Neuron (in vitro differentiated cells): ENCODE results near the gene NXPH4.
A peak's percentile ranks its signal among the peaks of the same experiment; 100 is the strongest.

Source experiments
- H2AFZ ChIP-seq: one replicate; pipeline ENCODE4 v1.6.1; 2013; ENCODE audit warnings: low read depth, mild to moderate bottlenecking, inconsistent platforms, low read length, moderate library complexity
- H3K27me3 ChIP-seq: one replicate; pipeline ENCODE4 v1.6.1; 2013; ENCODE audit warnings: low read length; ENCODE audit not compliant: insufficient read depth
- H3K36me3 ChIP-seq: one replicate; pipeline ENCODE4 v1.6.1; 2013; ENCODE audit warnings: low read length; ENCODE audit not compliant: insufficient read depth
- H3K4me1 ChIP-seq: one replicate; pipeline ENCODE4 v1.6.1; 2013; ENCODE audit warnings: low read length; ENCODE audit not compliant: insufficient read depth
- H3K4me3 ChIP-seq: 2 replicates; pipeline ENCODE4 v1.5.1; 2013; ENCODE audit warnings: mild to moderate bottlenecking, low read length, moderate library complexity
- H3K9me3 ChIP-seq: one replicate; pipeline ENCODE4 v1.6.1; 2013; ENCODE audit warnings: low read length

The NXPH4 gene

DNA sequence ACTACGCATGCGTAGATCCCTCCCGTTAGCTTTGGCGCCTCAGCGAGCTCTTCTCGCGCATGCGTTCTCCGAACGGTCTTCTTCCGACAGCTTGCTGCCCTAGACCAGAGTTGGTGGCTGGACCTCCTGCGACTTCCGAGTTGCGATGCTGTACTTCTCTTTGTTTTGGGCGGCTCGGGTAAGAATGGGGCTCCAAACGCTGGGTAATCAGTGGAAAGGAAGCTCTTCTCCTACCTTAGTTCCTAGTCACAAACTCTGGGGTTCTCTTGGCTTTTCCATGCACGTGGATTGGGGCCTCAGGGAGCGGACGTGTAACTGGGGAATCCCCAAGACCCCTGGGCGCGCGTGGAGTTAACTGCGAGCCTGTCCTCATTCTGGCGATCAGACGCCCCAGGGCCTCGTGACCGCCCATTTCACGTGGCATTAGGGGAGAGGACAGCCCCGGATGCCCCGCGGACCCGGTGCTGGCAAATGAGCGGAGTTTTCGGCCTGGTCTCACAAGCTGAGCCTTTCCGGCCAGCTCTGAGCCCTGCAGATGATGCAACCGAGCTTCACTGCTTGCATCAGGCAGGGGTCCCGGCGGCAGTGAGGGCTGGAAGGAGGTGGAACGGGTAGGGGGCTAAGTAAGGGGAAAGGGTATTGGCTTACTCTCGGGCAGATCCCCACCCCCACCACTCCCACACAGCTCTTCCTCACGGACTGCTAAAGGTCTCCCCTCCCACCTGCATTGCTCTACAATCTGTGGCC, 13.2 kb downstream of the NXPH4 start, which contains the start of gene SHMT2:
SHMT2 (plus strand) TSS at position 78 of the 747 bp plus-strand sequence; CDS start at position 146, 68 bp downstream.
- Histone ChIP-seq H3K36me3 (peaks cover 36% of the 10 kb centered on the region), H3K27me3 (peaks cover 34% of the 10 kb centered on the region), H2AFZ (peak within 1 kb of the TSS; percentile 46), H3K4me1 (peaks cover 30% of the 10 kb centered on the region), H3K9me3 (no peaks in the 10 kb centered on the region), H3K4me3 (peak within 1 kb of the TSS; percentile 76)

GRCh38 chr12:57230381-57231155, 14.0 kb downstream of the NXPH4 start:
- peaks cover 26% of the 10 kb centered on the region for H3K27me3 ChIP-seq
- H2AFZ ChIP-seq: no peak overlapping the region
- H3K9me3 ChIP-seq: no peaks in the 10 kb centered on the region
- H3K36me3 ChIP-seq: peaks cover 36% of the 10 kb centered on the region
- H3K4me3 ChIP-seq: peak overlapping the region; percentile 76
- peaks cover 30% of the 10 kb centered on the region for H3K4me1 ChIP-seq

- H3K4me3 ChIP-seq: peak overlapping the region; percentile 76
- peaks cover 29% of the 10 kb centered on the region for H3K4me1 ChIP-seq
- H3K9me3 ChIP-seq: no peaks in the 10 kb centered on the region
- H3K27me3 ChIP-seq: peaks cover 18% of the 10 kb centered on the region
- H2AFZ ChIP-seq: no peak overlapping the region
- H3K36me3 ChIP-seq: peaks cover 36% of the 10 kb centered on the region
These were observed 14.9 kb downstream of the NXPH4 start for GRCh38 chr12:57231276-57232021.

DNA sequence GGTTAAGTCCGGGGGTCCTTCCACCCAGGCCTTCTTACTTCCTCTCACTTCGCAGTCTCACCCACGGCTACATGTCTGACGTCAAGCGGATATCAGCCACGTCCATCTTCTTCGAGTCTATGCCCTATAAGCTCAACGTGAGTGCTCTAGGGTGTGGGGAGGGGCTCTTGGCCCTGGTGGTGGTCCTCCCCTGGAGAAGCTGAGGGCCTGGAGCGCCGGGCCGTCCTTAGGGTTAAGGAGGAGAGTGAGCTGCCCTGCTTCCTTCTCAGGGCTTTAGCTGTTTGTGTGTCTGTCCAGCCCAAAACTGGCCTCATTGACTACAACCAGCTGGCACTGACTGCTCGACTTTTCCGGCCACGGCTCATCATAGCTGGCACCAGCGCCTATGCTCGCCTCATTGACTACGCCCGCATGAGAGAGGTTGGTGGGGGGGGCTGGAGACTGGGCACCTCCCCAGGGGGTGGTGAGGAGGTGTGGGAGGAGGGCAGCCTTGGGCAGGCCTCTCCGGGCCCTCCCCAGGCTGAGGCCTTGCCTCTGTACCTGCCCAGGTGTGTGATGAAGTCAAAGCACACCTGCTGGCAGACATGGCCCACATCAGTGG, 15.7 kb downstream of the NXPH4 start:
- Histone ChIP-seq H3K4me3 (no peak overlapping the region), H3K27me3 (peaks cover 12% of the 10 kb centered on the region), H2AFZ (no peak overlapping the region), H3K4me1 (peaks cover 22% of the 10 kb centered on the region), H3K9me3 (no peaks in the 10 kb centered on the region), H3K36me3 (peaks cover 36% of the 10 kb centered on the region)

GRCh38 chr12:57233357-57234232, 17.0 kb downstream of the NXPH4 start:
- Histone ChIP-seq H3K27me3 (peaks cover 6% of the 10 kb centered on the region), H3K9me3 (no peaks in the 10 kb centered on the region), H3K4me1 (peaks cover 23% of the 10 kb centered on the region), H3K4me3 (no peak overlapping the region), H2AFZ (no peak overlapping the region), H3K36me3 (peaks cover 36% of the 10 kb centered on the region)

GRCh38 chr12:57234233-57234570, 17.6 kb downstream of the NXPH4 start:
- Histone ChIP-seq H3K4me1 (peaks cover 19% of the 10 kb centered on the region), H3K9me3 (no peaks in the 10 kb centered on the region), H3K36me3 (peaks cover 36% of the 10 kb centered on the region), H2AFZ (no peak overlapping the region), H3K27me3 (no peaks in the 10 kb centered on the region), H3K4me3 (no peak overlapping the region)

GRCh38 chr12:57234571-57235016, 18.0 kb downstream of the NXPH4 start:
- Histone ChIP-seq H3K9me3 (no peaks in the 10 kb centered on the region), H3K36me3 (peaks cover 36% of the 10 kb centered on the region), H3K4me3 (no peak overlapping the region), H3K27me3 (no peaks in the 10 kb centered on the region), H2AFZ (no peak overlapping the region), H3K4me1 (peaks cover 23% of the 10 kb centered on the region)

GRCh38 chr12:57235017-57235727, 18.6 kb downstream of the NXPH4 start:
- no peaks in the 10 kb centered on the region for H3K27me3 ChIP-seq

DNA sequence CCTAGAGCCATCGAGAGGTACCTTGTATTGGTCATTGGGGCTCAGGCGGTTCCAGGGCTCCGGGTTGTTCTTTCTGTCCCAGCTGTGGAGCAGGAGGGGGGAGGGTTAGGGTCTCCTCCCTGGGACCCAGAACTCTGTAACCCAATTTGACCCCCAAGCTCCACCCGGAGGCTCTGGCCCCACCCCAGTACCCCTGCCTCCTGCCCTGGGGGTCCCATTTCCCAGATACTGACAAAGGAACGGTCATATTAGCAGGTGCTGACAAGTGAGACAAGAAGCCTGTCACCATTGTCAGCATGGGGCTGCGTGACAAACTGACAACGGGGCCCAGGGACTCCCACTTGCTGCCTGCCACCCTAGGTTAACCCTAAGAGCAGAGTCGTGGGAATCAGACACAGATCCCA, 19.1 kb downstream of the NXPH4 start:
- no peak overlapping the region for H3K4me3 ChIP-seq
- H2AFZ ChIP-seq: no peak overlapping the region
- peaks cover 23% of the 10 kb centered on the region for H3K4me1 ChIP-seq
- H3K27me3 ChIP-seq: no peaks in the 10 kb centered on the region
- H3K36me3 ChIP-seq: peaks cover 36% of the 10 kb centered on the region
- H3K9me3 ChIP-seq: no peaks in the 10 kb centered on the region

More at GRCh38 chr12:57235017-57235727, 18.6 kb downstream of the NXPH4 start:
- Histone ChIP-seq H3K4me1 (peaks cover 25% of the 10 kb centered on the region), H3K9me3 (no peaks in the 10 kb centered on the region), H2AFZ (no peak overlapping the region), H3K4me3 (no peak overlapping the region), H3K36me3 (peaks cover 36% of the 10 kb centered on the region)

DNA sequence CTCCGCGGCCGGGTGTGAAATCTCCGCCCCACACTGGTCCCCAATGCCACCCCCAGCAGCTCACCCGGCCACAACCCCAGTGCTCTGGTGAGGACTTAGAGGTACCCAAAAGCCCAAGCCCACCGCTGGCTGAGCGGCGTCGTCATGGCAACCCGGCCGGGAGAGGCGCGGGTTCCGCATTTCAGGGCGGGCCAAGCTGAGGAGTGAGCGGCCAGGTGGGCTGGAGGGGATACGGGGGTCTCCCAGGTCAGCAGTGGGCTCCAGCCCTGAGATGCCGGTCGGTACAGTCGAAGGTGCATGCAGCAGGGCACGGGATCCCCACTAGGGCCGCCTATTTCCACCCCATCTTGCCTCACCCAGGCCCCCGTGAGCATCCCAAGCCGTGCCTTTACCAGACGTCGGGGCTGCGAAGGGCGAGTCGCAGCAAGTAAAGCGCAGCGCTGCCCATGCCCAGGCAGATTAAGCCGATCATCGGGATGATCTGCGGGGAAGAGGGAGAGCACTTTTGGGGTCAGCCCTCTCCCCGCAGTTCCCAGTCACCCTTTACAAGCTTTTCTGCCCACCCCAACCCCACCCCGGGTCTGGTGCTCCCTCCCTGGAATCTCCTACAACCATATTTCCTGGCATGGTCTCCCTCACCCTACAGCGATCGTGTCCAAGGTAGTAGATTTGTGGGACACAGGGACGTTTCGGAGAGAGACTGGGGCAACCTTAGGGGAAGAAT, 19.8 kb downstream of the NXPH4 start:
- Histone ChIP-seq H3K4me1 (peaks cover 24% of the 10 kb centered on the region), H3K36me3 (peaks cover 34% of the 10 kb centered on the region), H3K9me3 (no peaks in the 10 kb centered on the region), H2AFZ (no peak overlapping the region), H3K27me3 (peaks cover under 1% of the 10 kb centered on the region), H3K4me3 (no peak overlapping the region)

DNA sequence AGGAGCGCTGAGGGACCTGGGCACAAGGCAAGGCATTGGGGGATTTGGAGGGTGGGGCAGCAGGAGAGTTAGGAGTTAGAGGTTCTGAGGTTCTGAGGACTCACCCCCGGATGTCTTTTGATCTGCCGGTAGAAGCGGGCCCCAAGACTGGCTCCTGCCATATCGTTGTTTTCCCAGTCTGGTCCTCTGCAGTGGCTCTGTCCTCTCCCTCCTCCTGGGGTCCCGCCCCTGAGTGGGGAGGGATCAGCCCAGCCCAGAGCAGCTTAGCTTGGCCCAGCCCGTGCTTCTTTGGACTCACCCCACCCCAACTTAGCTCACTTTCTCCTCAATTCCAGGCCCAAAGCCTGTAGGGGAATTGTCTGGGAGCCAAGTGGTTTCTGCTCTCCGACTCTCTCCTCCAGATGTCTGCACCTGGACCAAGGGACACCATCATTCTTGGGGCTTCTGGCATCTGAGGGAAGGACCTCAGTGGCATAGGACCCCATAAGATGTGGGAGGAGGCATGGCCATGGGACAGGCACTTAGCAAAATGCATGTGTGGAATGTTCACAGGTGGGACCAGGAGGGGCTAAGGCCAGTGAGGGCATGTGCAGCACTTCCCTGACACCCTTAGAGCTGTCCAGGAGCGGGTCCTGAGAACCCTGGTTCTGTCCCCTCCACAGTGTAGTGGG, 20.5 kb downstream of the NXPH4 start:
- Histone ChIP-seq H3K36me3 (peaks cover 27% of the 10 kb centered on the region), H3K27me3 (peaks cover 8% of the 10 kb centered on the region), H3K4me1 (peaks cover 31% of the 10 kb centered on the region), H3K9me3 (no peaks in the 10 kb centered on the region), H3K4me3 (no peak overlapping the region), H2AFZ (no peak overlapping the region)
